Thyroid gland (tissue), 4 donors: ENCODE results near the gene TAF10. TPM values are rescaled to one million over a fixed set of nuclear protein-coding genes. Genes with fewer than 3 reads are reported as not detected.

Source experiments
- DNase-seq, 2 donors: peaks; one replicate each; pipeline ENCODE4 v3.0.0-alpha.2; 2019
- H3K27ac ChIP-seq, 3 donors: fragments of 200-600 bp; sonication (generic); 1 replicate in 2 of 3; 2 replicates in 1 of 3; pipeline ENCODE4 v1.5.1; 2016 to 2019; ENCODE audit warnings: mild to moderate bottlenecking in 1 of 3, moderate library complexity in 1 of 3
- H3K27me3 ChIP-seq: fragments of 200-600 bp; sonication (generic); one replicate; pipeline ENCODE4 v1.5.1; 2019
- H3K36me3 ChIP-seq, 2 donors: fragments of 200-600 bp; sonication (generic); one replicate each; pipeline ENCODE4 v1.5.1; 2016 to 2019
- H3K4me1 ChIP-seq, 2 donors: fragments of 200-600 bp; sonication (generic); one replicate each; pipeline ENCODE4 v1.5.1; 2017 to 2019
- H3K4me3 ChIP-seq, 3 donors: fragments of 200-600 bp; sonication (generic); replicated peaks in 1 of 3; 1 replicate in 2 of 3; 2 replicates in 1 of 3; pipeline ENCODE4 v1.5.1; 2016; ENCODE audit warnings: mild to moderate bottlenecking in 1 of 3
- H3K9me3 ChIP-seq: fragments of 200-600 bp; sonication (generic); one replicate; pipeline ENCODE4 v1.5.1; 2017
- POLR2A ChIP-seq, 2 donors: fragments of 450-650 bp; IDR thresholded peaks; one replicate each; pipeline ENCODE4 v1.6.1; 2017; ENCODE audit warnings: antibody characterized with exemption in 2 of 2, mild to moderate bottlenecking in 2 of 2, moderate library complexity in 1 of 2
- WGBS, 2 donors: methylation state at CpG; one replicate each; pipeline ENCODE4 v1.1.5; 2017; 5-methylcytosine and 5-hydroxymethylcytosine counted together
- intact Hi-C: fragments of 100-400 bp; cut with DNase I; formaldehyde crosslinking; loops from one replicate; pipeline ENCODE4 v1.15.1; 2023
- total RNA-seq, 4 donors: library from RNA; depleted of rRNA; stranded (reverse); fragments of >200 nt; gene quantifications; one replicate each; pipeline ENCODE4 v1.2.3, GENCODE V29; 2016
- TF ChIP-seq, protein P1 (sequence below), 6 experiments: fragments of 200-600 bp in 3 of 6; fragments of 450-650 bp in 3 of 6; sonication (generic) in 3 of 6; IDR thresholded peaks; one replicate each; pipeline ENCODE4 v1.5.1; 2016 to 2019; ENCODE audit warnings: antibody characterized with exemption in 6 of 6, mild to moderate bottlenecking in 2 of 6, inconsistent platforms in 1 of 6, moderate library complexity in 1 of 6

Gene TAF10
- 100 to 1,000 TPM in 3 of 4 donors, 10 to 100 TPM in 1; 96.6 to 113 (median 108) TPM for total RNA-seq

DNA sequence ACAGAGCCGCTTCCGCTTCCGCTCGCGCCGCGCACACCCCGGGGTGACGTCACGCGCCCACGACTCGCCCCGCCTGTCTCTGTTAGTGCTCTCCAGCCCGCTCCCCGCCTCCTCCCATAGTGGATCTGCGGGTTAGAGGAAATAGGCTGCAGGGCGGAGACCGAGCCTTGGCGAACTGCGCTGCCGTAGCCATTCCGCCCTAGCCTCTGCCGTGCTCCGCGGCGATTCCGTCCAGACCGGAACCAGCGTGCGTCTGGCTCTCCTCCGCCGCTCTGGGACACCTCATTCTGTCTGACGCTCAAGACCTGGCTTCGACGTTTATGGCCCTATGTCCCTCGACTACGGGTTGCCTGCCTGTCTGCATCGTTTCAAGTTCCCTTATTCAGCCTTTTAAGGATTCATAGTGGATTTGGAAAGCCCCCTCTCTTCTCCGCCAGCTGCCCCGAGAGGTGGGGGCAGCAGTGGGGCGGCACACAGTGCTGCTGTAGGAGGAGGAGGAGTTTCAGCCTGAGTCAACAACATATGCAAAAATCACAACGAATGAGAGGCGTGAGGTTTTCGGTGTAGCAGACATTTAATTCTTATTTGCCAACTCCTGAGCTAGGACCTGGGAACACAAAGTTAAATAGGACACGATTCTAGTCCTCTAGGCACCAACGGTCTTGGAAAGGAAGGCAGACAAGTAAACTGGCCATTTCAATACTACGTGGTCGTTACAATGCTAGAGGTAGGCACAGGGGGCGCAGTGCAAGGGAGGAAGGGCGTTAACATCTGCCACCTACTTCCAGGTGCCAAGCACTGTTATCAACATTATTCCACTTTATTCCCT is at the start of gene TAF10:
Gene TAF10 (minus strand): TSS at position 4 of the 829 bp plus-strand sequence. CDS start 27 bp downstream, outside the sequence.
- DNase-seq: peak; percentile 98
- Histone ChIP-seq H3K9me3 (no peaks in the 10 kb centered on the region), H3K27ac (peak within 1 kb of the TSS; percentile 96 to 99 (median 99)), H3K4me1 (peaks cover 12 to 21% of the 10 kb centered on the region in 2 donors), H3K4me3 (peak within 1 kb of the TSS; percentile 12 to 74 (median 50)), H3K36me3 (peaks cover 32 to 44% of the 10 kb centered on the region in 2 donors), H3K27me3 (no peaks in the 10 kb centered on the region)
- 0 to 1% methylated on average over 31 to 34 of the region's 51 CpGs for WGBS, 2 donors
- intact Hi-C loops: no loop called here
- TF ChIP-seq, protein P1, sequence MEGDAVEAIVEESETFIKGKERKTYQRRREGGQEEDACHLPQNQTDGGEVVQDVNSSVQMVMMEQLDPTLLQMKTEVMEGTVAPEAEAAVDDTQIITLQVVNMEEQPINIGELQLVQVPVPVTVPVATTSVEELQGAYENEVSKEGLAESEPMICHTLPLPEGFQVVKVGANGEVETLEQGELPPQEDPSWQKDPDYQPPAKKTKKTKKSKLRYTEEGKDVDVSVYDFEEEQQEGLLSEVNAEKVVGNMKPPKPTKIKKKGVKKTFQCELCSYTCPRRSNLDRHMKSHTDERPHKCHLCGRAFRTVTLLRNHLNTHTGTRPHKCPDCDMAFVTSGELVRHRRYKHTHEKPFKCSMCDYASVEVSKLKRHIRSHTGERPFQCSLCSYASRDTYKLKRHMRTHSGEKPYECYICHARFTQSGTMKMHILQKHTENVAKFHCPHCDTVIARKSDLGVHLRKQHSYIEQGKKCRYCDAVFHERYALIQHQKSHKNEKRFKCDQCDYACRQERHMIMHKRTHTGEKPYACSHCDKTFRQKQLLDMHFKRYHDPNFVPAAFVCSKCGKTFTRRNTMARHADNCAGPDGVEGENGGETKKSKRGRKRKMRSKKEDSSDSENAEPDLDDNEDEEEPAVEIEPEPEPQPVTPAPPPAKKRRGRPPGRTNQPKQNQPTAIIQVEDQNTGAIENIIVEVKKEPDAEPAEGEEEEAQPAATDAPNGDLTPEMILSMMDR (IDR thresholded peaks at IDR 0.05): peak in 4 of 6 experiments; percentile 34 to 63 (median 44)
- TF ChIP-seq POLR2A (IDR thresholded peaks at IDR 0.05): peak in 1 of 2 donors; percentile 98

DNA sequence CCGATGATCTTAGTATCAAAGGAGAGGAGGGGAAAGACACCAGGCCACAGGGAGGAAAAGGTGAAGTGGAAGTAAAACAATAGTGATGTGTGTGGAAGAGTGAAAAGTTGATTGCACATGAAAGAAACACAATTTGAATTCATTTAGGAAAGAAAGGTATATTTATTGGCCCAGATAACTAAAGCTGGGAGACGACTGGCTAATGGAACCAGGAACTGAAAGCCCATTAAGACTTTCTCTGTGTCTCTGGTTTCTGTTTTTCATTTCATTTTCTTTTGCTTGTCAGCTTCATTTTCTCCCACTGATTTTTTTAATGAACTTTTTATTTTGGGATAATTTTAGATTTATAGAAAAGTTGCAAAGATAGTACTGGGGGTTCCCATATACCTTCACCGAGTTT is 48.7 kb upstream of the TAF10 start:
- H3K4me1 ChIP-seq: no peaks in the 10 kb centered on the region
- H3K27ac ChIP-seq: no peak overlapping the region
- no peaks in the 10 kb centered on the region for H3K27me3 ChIP-seq
- 86 to 93% methylated on average over 3 of the region's 3 CpGs for WGBS, 2 donors
- no peak overlapping the region for H3K4me3 ChIP-seq
- intact Hi-C loops: no loop called here
- no peaks in the 10 kb centered on the region for H3K36me3 ChIP-seq
- no peaks in the 10 kb centered on the region for H3K9me3 ChIP-seq
- no peak for TF ChIP-seq POLR2A (IDR thresholded peaks at IDR 0.05)
- TF ChIP-seq, protein P1 (IDR thresholded peaks at IDR 0.05): no peak
- DNase-seq: no peak

DNA sequence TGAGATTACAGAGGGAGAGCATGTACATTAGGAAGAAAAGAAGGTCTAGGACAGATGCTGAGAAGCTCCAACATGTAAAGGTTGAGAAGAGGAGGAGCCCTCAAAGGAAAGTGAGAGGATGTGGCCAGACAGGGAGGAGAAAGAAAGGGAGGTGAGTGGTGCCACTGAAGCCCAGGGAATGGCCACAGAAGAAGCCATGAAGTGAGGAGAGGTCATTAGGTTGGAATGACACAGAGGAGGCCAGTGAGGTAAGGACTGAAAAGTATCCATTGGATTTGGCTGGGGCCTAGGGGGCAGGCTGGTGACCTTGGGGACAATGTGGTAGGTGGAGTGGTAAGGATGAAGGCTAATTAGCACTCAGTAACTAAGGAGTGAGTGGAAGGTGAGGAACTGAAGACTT is 46.6 kb upstream of the TAF10 start:
- no peaks in the 10 kb centered on the region for H3K9me3 ChIP-seq
- TF ChIP-seq, protein P1 (IDR thresholded peaks at IDR 0.05): no peak
- no peak for TF ChIP-seq POLR2A (IDR thresholded peaks at IDR 0.05)
- H3K4me3 ChIP-seq: no peak overlapping the region
- intact Hi-C loops: no loop called here
- H3K4me1 ChIP-seq: no peaks in the 10 kb centered on the region
- no peak for DNase-seq
- H3K27me3 ChIP-seq: no peaks in the 10 kb centered on the region
- no peaks in the 10 kb centered on the region for H3K36me3 ChIP-seq
- H3K27ac ChIP-seq: no peak overlapping the region

DNA sequence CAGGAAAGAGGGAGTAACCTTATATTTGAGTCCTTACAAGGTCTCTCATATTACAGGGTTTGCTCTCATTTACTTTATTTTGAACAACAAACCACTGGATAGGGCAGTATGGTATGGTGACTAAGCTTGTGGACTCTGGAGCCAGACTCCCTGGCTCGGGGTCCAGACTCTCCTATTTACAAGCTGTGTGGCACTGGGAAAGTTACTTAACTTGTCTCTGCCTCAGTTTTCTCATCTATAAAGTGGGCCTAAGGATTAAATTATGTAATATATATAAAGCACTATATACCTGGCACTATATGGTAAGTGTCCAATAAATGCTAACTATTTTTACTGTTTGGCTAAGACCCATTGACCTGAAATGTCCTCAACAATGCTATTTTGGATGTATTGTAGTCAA is 45.3 kb upstream of the TAF10 start:
- 77 to 90% methylated on average over 1 of the region's 1 CpG for WGBS, 2 donors

More for the DNA sequence above, 45.3 kb upstream of the TAF10 start:
- H3K36me3 ChIP-seq: no peaks in the 10 kb centered on the region
- TF ChIP-seq, protein P1 (IDR thresholded peaks at IDR 0.05): no peak
- no peak for TF ChIP-seq POLR2A (IDR thresholded peaks at IDR 0.05)
- H3K27me3 ChIP-seq: no peaks in the 10 kb centered on the region
- no peaks in the 10 kb centered on the region for H3K4me1 ChIP-seq
- no peak for DNase-seq
- intact Hi-C loops: no loop called here
- H3K9me3 ChIP-seq: no peaks in the 10 kb centered on the region
- no peak overlapping the region for H3K27ac ChIP-seq
- no peak overlapping the region for H3K4me3 ChIP-seq
